NCI-H748 (cell line): ENCODE measurements around the gene BSG.
"Not testable (repeated sequence)": the region's sequence is repeated elsewhere in the genome, so short reads cannot be mapped to it uniquely, and the experiment has no call there.

Source experiments
- DNase-seq: peaks from one replicate; lab custom pipeline; 2025; ENCODE audit not compliant: unreplicated experiment; lab: John Stamatoyannopoulos, UW

The BSG gene

DNA sequence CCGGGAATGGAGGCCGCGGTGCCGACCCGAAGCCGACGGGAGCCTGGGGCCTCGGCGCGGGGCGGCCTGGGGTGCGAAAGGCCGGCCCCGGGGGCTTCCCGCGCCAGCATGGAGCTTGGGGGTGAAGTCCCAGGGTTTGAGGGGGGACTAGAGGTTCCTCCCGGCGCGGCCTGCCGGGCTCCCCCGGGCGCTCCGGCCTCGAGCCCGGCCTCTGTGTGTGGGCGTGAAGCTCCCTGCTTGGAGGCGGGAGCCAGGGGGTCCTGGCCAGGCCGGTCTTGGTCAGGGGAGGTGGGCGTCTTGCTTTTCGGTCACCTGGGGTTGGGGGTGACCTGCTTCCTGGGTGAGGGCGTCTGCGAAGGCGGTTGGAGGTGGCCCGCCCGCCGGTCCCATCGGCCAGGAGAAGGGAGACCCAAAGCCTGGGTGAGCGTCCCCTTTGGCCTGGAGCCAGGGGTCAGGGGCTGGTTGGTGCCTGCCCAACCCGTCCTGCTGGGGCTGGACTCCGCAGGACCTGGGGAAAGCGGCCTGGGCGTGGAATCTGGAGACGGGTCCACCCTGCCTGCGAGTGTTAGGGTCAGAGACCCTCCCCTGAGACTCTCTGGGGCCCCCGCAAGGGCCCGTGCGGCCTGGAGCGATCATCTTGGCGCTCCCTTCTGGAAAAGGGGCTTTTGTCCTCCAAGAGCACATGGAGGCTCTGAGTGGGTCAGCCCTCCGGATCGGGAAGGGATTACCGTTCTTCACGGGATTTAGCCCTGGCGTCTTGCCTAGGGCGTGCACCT is 535 bp downstream of the BSG start:
- peak; percentile 37 for DNase-seq

DNA sequence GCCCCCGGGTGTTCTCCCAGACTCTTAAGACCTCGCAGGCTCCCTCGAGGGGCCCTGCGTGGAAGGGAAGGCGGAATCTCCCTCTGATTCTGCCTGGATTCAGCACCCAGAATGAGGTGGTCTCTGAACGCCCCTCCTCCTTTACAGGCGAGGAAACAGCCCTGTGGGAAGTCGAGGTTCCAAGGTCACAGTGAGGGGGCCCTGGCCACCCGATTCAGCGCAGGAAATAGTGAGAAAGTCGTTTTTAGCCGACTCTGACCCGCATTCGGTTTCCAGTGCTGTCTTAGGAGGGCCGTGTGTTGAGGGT is 1.1 kb downstream of the BSG start:
- no peak for DNase-seq

- no peak for DNase-seq
Observed at GRCh38 chr19:574658-575526, 2.5 kb downstream of the BSG start.

- no peak for DNase-seq
Observed at GRCh38 chr19:575527-576506, 3.4 kb downstream of the BSG start.

DNA sequence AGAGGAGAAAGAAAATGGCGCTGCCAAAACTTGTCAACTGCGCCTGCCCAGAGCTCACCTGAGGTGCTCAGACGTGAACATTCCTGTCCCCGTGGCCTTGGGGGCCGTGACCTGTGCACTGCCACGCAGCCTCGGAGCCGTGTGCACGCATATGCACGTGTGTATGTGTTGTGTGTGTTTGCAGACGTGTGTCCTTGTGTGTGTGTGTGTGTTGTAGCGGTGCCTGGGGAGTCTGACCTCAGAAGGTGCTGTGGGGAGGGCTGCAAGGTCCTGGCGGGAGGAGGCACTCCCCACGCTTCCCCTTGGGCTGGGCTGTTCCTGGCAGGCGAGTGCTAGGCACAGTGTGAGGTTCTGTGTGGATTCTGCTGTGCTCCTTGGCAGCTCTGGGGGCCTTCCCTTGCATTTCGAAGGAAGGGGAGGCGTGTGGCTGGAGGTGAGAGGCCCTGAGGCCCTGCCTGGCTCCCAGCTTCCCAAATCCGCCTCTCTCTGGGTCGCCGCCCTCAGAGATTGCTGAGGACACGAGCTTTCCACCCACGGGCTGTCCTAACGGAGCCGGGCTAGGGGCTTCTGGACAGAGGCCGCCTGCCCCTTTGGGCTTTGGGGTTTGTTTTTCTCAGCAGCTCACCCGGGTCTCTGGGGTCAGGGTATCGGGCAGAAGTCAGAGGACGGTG is 4.5 kb downstream of the BSG start:
- DNase-seq: no peak

DNA sequence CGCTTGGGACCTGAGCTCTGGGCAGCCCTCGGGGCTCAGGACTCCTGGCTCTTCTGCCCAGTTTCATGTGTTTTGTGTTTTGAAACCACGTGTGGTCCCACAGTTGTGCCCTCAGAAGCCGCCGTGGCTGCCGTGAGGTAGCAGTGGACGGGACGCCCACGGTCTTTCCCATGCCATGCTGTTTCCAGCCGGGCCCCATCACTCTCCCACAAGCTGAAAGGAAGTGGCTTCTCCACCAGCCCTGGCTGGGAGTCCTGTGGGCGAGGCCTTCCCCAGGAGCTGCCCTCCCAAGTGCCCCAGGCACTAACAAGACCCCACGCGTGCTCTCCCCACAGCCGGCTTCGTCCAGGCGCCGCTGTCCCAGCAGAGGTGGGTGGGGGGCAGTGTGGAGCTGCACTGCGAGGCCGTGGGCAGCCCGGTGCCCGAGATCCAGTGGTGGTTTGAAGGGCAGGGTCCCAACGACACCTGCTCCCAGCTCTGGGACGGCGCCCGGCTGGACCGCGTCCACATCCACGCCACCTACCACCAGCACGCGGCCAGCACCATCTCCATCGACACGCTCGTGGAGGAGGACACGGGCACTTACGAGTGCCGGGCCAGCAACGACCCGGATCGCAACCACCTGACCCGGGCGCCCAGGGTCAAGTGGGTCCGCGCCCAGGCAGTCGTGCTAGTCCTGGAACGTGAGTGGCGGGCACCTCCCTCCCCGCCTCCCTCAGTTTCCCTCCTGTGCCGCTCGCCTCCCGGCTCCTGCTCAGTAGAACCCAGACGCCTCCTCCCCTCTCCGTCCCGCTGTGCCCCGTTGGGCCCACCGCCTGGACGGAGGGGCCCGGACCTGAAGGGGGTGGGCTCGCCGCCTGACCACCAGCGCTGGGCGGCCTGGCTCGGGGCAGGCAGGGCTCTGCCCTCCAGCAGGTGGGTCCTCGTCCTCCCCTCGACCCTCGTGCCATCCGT is 5.3 kb downstream of the BSG start:
- no peak for DNase-seq

GRCh38 chr19:579111-579841 is 6.9 kb downstream of the BSG start:
- DNase-seq: no peak

- no peak for DNase-seq
Observed at GRCh38 chr19:579842-580155, 7.4 kb downstream of the BSG start.

DNA sequence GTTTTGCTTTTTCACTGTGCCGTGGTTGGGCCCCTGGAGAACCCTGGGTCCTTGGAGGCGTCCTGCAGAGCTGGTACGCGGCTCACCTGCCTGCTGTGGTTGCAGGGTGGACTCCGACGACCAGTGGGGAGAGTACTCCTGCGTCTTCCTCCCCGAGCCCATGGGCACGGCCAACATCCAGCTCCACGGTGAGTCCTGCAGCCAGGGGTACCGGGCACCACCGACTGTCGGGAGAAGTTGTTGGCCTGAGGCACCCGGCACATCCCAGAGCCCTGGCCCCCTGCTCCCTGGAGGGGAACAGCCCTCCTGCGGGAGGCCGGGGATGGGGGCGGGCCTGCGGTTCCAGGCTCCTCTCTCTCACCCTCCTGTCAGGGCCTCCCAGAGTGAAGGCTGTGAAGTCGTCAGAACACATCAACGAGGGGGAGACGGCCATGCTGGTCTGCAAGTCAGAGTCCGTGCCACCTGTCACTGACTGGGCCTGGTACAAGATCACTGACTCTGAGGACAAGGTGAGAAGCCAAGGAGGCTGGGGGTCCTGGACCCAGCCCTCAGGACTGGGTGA is 8.0 kb downstream of the BSG start:
- DNase-seq: no peak

DNA sequence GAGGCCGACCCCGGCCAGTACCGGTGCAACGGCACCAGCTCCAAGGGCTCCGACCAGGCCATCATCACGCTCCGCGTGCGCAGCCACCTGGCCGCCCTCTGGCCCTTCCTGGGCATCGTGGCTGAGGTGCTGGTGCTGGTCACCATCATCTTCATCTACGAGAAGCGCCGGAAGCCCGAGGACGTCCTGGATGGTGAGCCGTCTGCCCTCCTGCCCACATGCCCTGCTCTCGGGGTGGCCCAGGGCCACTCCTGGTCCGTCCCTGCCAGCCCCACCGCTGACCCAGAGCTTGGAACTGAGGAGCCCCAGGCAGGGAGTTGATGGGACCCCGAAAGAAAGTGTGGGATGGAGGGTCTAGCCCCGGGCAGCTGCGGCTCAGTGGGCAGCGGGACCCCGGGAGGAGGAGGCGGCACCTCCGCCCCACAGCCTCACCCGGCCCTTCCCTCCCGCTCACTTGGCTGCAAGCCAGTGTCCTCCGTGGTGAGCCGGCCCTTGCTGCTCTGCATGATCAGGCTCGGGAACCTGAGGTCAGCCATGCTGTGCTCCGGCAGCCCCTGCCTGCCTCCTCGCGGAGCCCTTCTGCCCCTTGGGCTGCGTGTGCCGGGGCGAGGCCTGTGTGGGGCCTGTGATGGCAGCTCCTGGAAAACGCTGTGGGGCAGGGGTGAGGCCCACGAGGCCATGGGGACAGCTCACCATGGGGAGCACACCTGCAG is 9.2 kb downstream of the BSG start:
- DNase-seq: no peak

DNA sequence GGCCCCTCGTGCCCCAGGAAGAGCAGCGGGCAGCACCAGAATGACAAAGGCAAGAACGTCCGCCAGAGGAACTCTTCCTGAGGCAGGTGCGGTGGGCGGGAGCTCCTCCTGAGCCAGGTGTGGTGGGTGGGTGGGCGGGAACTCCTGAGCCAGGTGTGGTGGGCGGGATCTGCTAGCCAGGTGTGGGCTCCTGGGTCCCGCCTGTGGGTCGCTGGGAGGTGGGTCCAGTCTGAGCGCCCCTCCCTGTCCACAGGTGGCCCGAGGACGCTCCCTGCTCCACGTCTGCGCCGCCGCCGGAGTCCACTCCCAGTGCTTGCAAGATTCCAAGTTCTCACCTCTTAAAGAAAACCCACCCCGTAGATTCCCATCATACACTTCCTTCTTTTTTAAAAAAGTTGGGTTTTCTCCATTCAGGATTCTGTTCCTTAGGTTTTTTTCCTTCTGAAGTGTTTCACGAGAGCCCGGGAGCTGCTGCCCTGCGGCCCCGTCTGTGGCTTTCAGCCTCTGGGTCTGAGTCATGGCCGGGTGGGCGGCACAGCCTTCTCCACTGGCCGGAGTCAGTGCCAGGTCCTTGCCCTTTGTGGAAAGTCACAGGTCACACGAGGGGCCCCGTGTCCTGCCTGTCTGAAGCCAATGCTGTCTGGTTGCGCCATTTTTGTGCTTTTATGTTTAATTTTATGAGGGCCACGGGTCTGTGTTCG is 10.3 kb downstream of the BSG start:
- DNase-seq: peak; percentile 26

GRCh38 chr19:583198-583967 is 11.0 kb downstream of the BSG start:
- no peak for DNase-seq

DNA sequence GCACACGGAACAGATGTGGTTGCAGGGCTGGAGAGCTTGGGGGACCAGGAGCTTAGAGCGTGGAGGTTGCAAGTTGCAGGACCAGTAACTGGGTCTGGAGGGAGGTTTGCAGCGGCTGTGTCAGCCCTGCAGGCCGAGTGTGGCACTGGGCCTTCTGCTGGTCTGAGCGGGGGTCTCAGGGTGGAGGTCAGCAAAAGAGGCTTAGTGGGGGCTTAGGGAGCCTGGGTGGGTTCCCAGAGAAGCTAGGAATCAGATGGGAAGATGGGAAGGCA is 11.5 kb downstream of the BSG start:
- no peak for DNase-seq

- DNase-seq: peak; percentile 61
Observed at GRCh38 chr19:584240-585001, 12.0 kb downstream of the BSG start.

DNA sequence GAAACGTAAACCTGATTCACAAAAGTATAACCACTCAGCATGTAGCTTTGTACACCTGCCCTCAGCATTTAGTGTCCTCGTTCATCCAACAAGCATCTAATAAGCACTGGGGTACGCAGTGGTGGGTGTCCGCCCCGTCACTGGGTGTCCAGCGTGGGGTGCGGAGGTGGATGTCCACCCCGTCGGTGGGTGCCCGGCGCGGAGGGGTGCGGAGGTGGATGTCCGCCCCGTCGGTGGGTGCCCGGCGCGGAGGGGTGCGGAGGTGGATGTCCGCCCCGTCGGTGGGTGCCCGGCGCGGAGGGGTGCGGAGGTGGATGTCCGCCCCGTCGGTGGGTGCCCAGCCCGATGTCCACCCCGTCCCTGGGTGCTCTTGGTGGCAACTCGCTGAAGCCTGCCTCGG is 12.8 kb downstream of the BSG start:
- not testable (repeated sequence) for DNase-seq

DNA sequence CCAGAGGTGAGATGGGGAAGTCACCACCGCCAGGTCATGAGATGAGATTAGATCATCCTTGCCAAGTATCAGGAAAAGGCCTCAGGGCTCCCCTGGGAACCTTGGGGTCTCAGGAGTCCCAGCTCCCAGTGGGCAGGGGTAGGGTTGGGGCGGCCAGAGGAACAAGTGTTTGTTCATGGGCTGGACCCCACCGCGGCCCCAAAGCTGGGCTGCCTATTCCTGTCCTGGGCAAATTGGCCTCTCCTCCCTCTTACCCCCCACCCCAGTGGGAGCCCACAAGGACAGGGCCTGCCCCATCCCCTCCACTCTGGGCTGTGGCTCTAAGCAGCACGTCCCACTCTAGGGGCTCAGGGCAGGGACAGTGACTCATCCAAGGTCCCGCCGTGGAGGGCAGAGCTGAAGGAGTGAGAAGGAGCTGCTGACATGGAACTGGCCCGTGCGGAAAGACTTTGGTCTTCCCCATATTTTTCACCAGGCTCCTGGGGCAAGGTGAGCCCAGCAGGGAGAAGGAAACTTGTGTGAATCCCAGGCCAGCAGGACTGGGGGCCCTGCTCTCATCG is 13.2 kb downstream of the BSG start:
- no peak for DNase-seq
